HG02678 (cell line): ENCODE results near the gene PRDM8.
"Not testable (repeated sequence)": the region's sequence is repeated elsewhere in the genome, so short reads cannot be mapped to it uniquely, and the experiment has no call there.

Experiments
- ATAC-seq: cut with Tn5 transposase; IDR thresholded peaks from one replicate; pipeline ENCODE4 v1.9.1; 2021; ENCODE audit warnings: mild to moderate bottlenecking, moderate library complexity; ENCODE audit not compliant: unreplicated experiment

PRDM8 gene

DNA sequence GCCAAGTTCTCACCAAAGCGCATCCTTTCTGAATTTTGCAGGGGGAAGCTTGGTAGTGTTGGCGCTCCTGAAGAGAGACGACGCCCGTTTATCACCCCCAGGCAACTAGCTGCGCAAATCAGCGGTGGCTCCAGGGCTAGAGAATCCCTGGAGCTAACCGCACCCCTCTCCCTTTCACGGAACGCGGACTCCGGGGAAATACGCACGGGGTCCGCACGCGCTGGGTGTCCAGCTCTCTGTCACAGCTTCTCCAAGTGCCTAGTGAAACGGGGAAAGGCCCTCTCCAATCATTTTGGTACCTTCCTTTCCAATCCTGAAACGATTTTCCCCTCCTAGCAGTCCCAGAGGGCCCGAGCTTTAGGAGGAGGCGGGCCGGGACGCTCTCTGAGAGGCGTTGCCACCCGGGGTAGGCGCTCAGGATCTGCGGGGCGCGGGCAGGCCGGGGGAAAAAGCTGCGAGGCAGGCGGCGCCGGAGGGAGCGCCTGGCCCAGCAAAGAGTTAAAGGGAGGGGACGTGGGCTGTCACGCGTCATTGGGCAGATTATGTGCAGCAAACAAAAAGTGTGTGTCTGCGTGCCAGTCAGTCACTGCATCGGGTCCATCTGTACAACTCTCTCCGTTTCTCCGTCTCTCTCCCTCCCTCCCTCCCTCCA lies at the start of gene PRDM8:
Gene PRDM8, plus strand, starts transcription at position 582 of the 652 bp plus-strand sequence. CDS start 2,578 bp downstream, outside the sequence.
- ATAC-seq = no peak

DNA sequence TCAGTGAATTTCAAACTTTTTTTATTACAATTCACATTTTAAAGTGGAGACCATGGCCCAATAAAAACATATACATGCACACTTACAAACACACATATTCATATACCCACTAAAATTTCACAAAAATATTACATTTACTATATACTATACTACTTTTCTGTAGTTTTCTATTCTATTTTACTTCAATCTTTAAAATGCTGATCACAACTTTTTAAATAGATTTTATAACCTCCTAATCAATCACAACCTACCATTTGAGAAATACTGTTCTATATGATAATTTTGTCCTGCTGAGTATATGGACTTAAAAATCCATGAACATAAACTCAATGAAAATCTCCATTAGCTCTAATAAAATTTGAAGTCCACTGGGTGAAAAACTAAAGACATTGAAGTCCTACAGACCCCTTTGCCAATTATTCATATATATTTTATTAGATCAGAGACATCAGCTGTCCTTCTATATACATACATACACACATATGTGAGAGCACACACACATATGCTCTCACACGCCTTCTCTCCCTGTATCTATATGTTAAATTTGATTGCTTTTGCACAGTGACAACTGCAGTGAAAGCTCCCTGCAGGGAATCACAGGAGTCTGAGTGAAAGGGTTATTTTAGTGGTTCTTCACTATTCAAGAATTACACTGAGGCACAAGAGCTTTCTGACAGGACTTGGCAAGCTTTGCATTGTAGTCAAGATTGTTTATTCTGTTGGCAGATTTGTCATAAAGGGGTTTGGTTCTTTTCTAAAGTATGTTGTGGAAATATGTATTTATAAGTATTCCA lies 46.7 kb upstream of the PRDM8 start:
- ATAC-seq = no peak

DNA sequence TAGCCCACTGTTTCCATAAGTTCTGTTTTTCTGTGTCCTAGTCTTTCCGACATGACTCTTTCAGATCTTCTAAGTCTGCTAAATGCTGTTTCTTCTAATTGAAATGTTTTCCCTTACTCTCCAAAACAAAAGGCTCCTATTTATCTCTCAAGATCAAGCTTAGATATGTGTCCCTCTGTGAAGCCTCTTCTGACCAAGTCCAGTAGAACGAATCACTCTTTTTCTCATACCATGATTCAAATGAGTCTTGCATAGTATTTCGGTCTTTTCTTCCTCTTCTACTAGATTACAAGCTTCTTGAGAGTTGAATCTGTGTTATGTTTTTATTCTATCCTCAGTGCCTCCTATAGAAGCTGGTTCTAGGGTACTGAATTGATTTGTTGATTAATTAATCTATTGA lies 45.3 kb upstream of the PRDM8 start:
- no peak for ATAC-seq

DNA sequence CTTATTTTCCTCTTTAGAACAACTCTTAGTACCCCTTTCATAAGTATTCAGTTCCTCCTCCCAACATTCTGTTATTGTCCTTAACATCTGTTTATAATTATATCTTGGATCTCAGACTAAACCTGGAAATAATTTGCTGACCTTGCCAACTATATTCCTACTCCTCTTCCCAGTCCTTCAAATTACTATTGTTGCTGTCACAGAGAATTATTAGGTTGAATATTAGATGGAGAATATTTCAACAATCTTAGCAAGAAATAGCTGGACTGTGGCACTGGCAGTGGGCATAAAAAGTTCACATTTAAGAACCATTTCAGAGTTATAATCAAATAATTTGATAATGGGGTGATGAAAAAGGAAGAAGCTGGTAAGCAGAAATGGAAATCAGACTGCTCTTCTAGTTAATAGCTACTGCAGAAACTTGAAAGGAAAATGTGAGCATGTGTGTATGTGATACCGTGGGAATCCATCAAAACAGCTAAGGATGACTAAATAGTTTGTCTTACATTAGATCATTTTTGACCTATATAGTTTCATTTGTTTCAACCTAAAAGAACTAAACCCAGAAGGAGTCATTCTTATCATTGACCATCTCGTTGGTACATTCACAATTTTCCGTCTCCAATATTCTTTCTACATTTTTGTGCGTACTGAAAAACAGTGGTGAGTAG lies 43.3 kb upstream of the PRDM8 start:
- no peak for ATAC-seq

DNA sequence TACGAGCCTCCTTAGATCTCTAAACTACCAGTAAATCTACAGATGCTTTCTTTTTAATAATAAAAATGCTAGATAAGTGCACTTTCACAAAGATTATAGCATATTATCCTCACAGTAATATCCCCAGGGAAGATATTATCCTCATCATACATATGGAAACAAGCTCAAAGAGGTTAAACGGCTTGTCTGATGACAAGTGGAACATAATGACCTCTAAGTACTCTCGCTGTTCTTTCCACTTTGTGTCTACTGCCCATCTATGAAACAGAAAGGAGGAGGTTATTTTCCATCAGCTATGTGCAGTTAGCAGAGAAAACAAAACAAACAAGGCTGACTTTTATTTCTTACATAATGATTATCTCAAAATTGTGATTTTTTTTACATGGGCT lies 42.8 kb upstream of the PRDM8 start:
- ATAC-seq = no peak

DNA sequence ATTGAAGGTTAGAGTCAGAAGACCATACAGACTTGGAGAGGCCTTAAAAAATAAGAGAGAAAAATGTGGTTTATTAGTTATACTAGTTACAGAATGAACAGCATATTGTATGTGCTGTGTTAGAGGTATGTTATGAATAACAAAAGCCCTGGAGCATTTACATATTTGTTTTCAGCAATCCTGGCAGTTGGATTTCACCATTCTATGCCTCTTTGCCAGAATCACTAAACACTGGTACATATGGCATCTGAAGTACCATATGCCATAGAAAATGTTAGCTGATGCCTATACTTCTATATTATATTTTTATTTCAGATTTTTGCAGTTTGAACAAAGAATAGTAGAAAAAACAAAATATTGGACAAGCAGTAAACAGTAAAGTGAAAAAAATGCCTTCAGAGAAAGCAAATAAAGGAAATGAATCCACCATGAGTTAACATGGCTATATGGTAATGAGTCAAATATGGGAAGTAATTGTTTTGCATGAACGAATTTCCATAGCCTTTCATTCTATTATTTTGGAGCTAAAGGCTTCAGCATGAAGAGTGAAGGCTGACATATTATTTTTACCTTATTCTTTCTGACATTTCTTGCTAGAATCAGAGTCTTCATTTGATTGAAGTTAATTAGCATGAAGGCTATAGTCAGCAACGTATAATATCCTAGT lies 41.9 kb upstream of the PRDM8 start:
- ATAC-seq = no peak

DNA sequence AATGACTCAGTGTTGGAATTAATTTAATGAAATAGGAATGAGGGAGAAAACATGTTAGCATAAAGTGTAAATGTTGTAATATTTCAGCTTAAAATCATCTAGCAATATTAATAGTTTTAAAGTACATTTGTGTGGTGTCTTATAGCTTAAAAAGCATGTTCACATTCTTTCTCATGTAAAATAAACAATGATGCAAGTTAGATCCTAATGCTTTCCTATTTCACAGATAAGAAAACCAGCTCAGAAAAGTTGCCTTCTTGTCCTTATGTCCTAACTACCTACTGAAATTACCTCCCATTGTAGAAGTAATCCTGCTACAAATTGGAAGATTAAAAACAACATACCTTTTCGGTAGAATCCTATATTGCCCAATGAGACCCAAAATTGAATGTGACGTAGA lies 40.9 kb upstream of the PRDM8 start:
- ATAC-seq = no peak

DNA sequence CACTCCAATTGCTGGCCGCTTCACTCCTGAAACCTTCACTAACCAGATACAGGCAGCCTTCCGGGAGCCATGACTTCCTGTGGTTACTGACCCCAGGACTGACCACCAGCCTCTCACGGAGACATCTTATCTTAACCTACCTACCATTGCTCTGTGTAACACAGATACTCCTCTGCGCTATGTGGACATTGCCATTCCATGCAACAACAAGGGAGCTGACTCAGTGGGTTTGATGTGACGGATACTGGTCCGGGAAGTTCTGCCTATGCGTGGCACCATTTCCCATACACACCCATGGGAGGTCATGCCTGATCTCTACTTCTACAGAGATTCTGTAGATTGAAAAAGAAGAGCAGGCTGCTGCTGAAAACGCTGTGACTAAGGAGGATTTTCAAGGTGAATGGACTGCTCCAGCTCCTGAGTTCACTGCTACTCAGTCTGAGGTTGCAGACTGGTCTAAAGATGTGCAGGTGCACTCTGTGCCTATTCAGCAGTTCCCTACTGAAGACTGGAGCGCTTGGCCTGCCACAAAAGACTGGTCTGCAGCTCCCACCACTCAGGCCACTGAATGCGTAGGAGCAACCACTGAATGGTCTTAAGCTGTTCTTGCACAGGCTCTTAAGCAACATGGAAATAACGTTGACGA lies 35.8 kb upstream of the PRDM8 start:
- ATAC-seq = no peak

DNA sequence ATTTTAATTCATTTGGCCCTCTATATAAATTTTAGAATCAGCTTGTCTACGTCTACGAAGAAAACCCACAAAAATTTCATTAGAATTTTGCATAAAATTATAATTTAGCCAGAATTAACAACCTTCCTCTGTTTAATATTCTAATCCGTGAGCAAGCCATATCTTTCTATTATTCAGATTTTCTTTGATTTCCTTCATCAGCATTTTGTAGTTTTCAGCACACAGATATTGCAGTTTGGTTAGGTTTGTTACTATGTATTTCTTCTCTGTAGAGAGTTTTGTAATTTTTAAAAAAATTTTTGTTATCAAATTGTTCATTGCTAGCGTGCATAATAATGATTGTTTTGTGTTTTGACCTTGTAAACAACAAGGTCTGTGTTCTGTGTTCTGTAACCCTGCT lies 34.9 kb upstream of the PRDM8 start:
- no peak for ATAC-seq

DNA sequence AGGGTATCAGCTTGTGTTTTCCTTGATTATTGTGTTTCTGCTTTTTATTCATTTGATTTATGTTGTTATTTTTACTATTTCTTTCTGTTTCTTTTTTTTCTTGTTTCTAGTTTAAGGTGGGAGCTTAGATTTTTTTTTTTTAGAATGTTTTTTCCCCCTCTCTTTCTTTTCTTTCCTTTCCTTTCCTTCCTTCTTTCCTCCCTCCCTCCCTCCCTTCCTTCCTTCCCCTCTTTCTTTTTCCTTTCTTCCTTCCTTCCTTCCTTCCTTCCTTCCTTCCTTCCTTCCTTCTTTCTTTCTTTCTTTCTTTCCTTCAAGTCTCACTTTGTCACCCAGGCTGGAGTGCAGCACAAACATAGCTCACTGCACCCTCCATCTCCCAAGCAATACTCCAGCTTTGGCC lies 31.4 kb upstream of the PRDM8 start:
- ATAC-seq = no peak

DNA sequence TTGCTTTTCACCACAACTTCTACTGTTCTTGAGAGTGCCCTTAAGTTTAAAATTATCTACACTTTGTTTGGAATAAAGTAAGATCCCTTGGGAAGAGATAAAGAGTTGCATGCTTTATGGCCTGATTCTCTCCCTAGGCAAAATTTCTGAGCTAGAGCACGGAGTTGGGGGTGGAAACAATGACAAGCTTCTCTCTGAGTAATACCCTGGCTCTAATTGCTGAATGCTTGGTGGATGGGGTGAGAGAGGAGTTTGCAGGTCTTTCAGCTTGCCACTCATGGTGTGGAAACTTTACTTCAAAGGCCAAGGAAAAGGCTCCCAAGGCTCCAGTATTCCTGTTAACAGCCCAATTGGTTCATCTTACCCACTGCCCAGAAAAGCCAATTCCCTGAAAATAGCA lies 26.1 kb upstream of the PRDM8 start:
- ATAC-seq = no peak

DNA sequence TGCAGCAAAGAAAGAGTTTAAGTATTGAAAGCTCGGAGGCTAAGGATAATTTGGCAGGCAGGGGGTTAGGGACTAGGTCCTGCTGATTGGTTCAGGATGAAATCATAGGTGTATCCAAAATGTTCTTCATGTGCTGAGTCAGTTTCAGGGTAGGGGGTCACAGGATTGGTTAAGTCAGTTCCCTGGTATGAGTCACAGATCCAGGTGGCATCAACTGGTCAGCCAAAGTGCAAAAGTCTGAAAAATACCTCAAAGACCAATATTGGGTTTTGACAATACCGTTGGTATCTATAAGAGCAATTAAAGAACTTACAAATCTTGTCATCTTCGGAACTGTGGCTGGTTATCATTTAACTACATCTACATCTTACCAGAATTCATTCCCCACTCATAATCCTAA lies 25.6 kb upstream of the PRDM8 start:
- ATAC-seq = peak; percentile 10

DNA sequence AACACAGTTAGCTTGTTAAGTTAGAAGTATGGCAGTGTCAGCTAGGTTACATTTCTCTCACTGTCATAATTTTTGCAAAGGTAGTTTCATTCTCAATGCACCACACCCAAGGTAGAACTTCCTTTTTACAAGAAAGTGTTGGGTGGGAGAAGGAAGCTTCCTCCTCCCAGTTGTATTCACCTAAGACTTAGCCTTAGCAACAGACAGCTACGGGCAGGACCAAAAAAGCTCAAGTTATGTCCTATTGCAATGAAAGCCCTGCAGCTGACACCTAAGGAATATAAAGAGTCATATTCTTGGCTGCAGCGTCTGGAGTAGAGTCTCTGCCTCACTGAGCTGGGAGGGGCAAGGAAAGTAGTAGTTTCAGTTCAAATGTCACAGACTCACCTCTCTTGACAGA lies 25.1 kb upstream of the PRDM8 start:
- peak; percentile 58 for ATAC-seq

DNA sequence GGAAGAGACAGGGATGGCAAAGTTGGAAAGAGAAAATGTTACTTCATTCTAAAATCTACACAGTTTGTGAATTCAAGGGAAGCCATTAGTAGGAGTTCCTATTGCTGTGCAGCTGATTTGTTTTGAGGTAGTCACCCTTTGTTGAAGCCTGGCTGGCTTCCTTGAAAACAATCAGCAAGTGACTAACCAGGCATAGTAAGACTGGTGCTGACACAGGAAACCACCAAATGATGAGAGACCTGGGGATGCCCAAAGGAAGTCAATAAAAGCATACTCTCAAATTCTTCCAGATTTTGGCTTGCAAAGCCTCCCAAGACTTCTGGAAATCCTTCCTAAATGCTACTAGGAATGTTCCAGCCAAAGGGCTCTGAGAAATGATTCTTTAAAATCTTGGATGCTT lies 23.9 kb upstream of the PRDM8 start:
- peak; percentile 85 for ATAC-seq

DNA sequence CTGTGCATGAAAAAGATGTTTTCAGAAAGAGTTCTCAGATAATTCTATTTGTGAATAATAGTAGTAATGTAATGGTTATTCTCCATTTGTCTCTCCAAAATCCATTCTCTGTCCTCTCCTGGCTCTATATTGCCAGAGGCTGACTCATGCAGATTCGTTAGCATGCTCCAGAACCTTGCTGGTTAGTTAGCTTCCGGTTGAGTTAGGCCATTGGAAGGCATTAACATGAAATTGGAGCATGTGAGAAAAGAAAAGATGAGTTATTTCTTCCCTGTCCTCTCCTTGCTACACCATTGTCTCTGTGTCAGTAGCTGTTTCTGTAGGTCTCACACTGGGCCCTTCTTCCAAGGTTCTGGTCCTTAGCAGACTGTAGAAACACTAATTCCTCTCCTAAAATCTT lies 23.5 kb upstream of the PRDM8 start:
- no peak for ATAC-seq

DNA sequence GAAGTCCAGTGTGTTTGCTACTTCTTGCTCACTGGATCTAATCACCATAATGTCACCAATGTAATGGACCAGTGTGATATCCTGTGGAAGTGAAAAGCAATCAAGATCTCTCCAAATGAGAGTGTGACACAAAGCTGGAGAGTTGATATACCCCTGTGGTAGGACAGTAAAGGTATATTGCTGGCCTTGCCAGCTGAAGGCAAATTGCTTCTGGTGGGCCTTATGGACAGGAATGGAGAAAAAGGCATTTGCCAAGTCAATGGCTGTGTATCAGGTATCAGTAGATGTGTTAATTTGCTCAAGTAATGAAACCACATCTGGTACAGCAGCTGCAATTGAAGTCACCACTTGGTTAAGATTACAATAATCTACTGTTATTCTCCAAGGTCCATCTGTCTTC lies 19.5 kb upstream of the PRDM8 start:
- ATAC-seq = not testable (repeated sequence)

DNA sequence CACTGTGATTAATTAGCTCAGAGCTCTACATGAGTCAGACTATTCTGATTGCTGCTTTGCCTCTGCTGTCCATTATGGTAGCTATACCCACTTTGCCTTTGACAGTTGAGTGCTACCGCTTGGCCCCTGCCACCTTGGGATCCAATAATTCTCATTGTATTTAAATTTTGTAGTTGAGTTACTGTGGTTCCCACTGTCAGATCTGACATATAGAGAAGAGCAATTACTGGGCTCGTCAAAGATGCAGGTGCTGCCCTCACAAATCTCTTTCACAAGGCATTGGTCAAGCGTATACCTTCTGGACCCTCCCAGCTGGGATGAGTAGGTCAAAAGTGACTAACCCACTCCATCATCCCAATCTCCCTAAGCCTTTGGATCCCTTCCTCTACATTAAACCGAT lies 18.3 kb upstream of the PRDM8 start:
- ATAC-seq = no peak

DNA sequence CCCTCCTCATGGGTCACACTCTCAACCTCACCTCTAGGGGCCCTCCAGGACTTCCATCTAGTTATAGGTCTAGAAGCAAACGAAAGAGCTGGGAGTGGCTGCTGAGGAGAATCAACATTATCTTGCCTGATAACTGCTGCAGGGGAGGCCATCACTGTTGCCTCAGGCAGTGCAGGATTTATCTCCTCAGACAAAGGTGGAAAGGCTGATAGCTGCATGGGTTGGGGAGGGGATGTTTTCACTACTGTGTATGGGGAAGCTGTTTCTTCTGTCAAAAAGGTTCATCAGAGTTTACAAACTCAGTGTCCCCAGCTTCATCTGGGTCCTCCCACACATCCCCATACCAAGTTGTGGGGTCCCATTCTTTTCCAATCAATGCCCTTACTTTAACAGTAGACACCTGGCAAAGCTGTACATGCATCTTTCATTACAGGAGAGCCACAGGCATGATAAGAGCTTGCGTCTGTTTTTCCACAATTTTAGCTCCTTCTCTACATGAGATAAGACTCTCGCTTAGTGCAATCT lies 17.6 kb upstream of the PRDM8 start:
- ATAC-seq = no peak

DNA sequence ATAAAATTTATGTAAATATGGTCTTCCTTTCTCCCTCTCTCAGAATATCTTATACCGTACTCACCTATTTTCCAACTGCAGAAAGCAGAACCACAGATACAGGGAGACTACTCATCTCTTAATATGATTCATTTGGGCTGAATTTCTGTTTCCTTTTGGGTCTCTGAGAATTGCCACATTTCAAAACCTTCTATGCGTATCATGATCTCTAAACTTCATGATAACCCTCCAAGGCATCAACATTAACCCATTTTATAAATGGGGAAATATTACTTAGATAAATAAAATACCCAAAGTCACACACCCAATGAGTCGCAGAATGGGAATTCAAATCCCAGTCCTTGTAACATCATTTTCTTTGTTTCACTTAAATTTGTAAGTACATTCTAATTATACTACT lies 16.6 kb upstream of the PRDM8 start:
- ATAC-seq = no peak

DNA sequence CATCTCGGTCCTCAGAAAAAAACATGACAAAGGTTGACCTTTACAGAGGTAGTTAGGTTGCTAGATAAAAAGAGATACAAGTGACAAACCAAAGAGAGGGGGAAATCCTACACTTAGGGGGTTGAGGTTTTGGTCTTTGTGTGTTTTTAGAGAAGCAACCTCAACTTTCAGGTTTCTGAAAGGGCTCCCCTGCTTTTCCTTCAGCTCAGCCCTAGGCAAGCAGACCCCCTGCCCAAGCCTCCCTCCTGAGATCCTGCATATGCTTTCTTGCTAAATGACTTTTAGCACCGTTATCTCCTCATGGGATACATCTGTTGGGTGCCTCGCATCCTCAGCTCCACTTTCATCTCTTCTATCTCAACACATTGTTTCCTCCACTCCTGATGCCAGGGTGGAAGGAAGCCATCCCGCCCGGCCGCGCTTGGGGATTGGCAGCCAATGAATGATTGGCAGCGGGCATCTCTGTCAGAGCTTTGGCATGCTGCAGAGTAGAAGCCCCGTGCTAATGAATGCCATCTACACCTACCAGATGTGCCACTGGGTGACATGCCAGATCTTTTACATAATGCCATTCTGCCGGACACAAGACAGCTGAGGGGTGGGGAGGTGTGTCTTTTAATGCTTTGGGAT lies 15.0 kb upstream of the PRDM8 start:
- peak; percentile 24 for ATAC-seq
